Smooth muscle cell (in vitro differentiated cells): ENCODE measurements around the gene CUL3. TPM values are rescaled to one million over a fixed set of nuclear protein-coding genes. Genes with fewer than 3 reads are reported as not detected.

Experiments used
- DNase-seq: peaks from one replicate; lab custom pipeline; 2025; ENCODE audit not compliant: unreplicated experiment; lab: John Stamatoyannopoulos, UW
- H2AFZ ChIP-seq: fragments of 200-600 bp; sonication (generic); 2 replicates; pipeline ENCODE4 v1.6.0; 2016; ENCODE audit warnings: antibody characterized with exemption, low read depth, mild to moderate bottlenecking
- H3F3A ChIP-seq: fragments of 200-600 bp; sonication (generic); 2 replicates; pipeline ENCODE4 v1.6.0; 2017; ENCODE audit warnings: antibody characterized with exemption, low read depth
- H3K27ac ChIP-seq: fragments of 200-600 bp; sonication (generic); 2 replicates; pipeline ENCODE4 v1.5.1; 2016; ENCODE audit warnings: low read depth, mild to moderate bottlenecking
- H3K27me3 ChIP-seq: fragments of 200-600 bp; sonication (generic); 2 replicates; pipeline ENCODE4 v1.6.1; 2016; ENCODE audit warnings: low read depth, mild to moderate bottlenecking
- H3K36me3 ChIP-seq: fragments of 200-600 bp; sonication (generic); 2 replicates; pipeline ENCODE4 v1.5.1; 2016; ENCODE audit warnings: low read depth
- H3K4me1 ChIP-seq: fragments of 200-600 bp; sonication (generic); 2 replicates; pipeline ENCODE4 v1.5.1; 2016; ENCODE audit warnings: low read depth
- H3K4me2 ChIP-seq: fragments of 200-600 bp; sonication (generic); 2 replicates; pipeline ENCODE4 v1.6.0; 2016; ENCODE audit warnings: mild to moderate bottlenecking
- H3K4me3 ChIP-seq: fragments of 200-600 bp; sonication (generic); 2 replicates; pipeline ENCODE4 v1.5.1; 2016; ENCODE audit warnings: mild to moderate bottlenecking
- H3K79me2 ChIP-seq: fragments of 200-600 bp; sonication (generic); 2 replicates; pipeline ENCODE4 v1.6.0; 2016; ENCODE audit warnings: low read depth, mild to moderate bottlenecking
- H3K9ac ChIP-seq: fragments of 200-600 bp; sonication (generic); 2 replicates; pipeline ENCODE4 v1.6.0; 2016; ENCODE audit warnings: low read depth
- H3K9me3 ChIP-seq: fragments of 200-600 bp; sonication (generic); replicated peaks from 2 replicates; pipeline ENCODE4 v1.5.1; 2016; ENCODE audit warnings: low read depth
- H4K20me1 ChIP-seq: fragments of 200-600 bp; sonication (generic); 2 replicates; pipeline ENCODE4 v1.6.0; 2016; ENCODE audit warnings: low read depth
- CTCF ChIP-seq: fragments of 200-600 bp; sonication (generic); IDR thresholded peaks from 2 replicates; pipeline ENCODE4 v1.5.1; 2017; ENCODE audit warnings: borderline replicate concordance, mild to moderate bottlenecking, antibody characterized with exemption; ENCODE audit not compliant: insufficient read depth, poor library complexity, severe bottlenecking
- WGBS: methylation state at CpG from one replicate; pipeline ENCODE4 v1.1.7; 2016; ENCODE audit warnings: low lambda C conversion rate; 5-methylcytosine and 5-hydroxymethylcytosine counted together
- polyA plus RNA-seq: library from polyadenylated mRNA; unstranded; fragments of >200 nt; fragmentation: Nextera tagmentation; extraction: Ambion mirVana; gene quantifications from 2 replicates; pipeline ENCODE4 v1.2.1, GENCODE V29; 2016
- total RNA-seq: library from RNA; depleted of rRNA; stranded (reverse); fragments of >200 nt; gene quantifications from 2 replicates; pipeline ENCODE4 v1.2.3, GENCODE V29; 2014

Gene CUL3
- 95.0 and 109 TPM in 2 replicates for total RNA-seq
- 63.4 and 65.8 TPM in 2 replicates for polyA plus RNA-seq

- H3K4me3 ChIP-seq = peak within 1 kb of the TSS; percentile 88
- peaks cover 40% of the 10 kb centered on the region for H4K20me1 ChIP-seq
- H3K27me3 ChIP-seq = no peaks in the 10 kb centered on the region
- peak within 1 kb of the TSS; percentile 93 for H3K4me2 ChIP-seq
- peak within 1 kb of the TSS; percentile 88 for H3K27ac ChIP-seq
- H3K9me3 ChIP-seq = no peaks in the 10 kb centered on the region
- no peaks in the 10 kb centered on the region for H3F3A ChIP-seq
- no peak for TF ChIP-seq CTCF
- H3K9ac ChIP-seq = peak within 1 kb of the TSS; percentile 97
- H3K4me1 ChIP-seq = peaks cover 15% of the 10 kb centered on the region
- under 1% methylated on average over 15 of the region's 68 CpGs for WGBS
- H3K36me3 ChIP-seq = no peaks in the 10 kb centered on the region
- peak within 1 kb of the TSS; percentile 79 for H2AFZ ChIP-seq
- DNase-seq = peak; percentile 98
- H3K79me2 ChIP-seq = peaks cover 40% of the 10 kb centered on the region
Observed at GRCh38 chr2:224585211-224586088, at the start of gene CUL3. Gene CUL3, minus strand, starts transcription at chr2:224585363. Its CDS starts 354 bp downstream, at chr2:224585009.

- no peak overlapping the region for H3K4me2 ChIP-seq
- no peaks in the 10 kb centered on the region for H3K9me3 ChIP-seq
- no peak overlapping the region for H3K27ac ChIP-seq
- H3K27me3 ChIP-seq = no peaks in the 10 kb centered on the region
- H3K4me1 ChIP-seq = no peaks in the 10 kb centered on the region
- TF ChIP-seq CTCF = no peak
- H4K20me1 ChIP-seq = no peaks in the 10 kb centered on the region
- DNase-seq = no peak
- H3K36me3 ChIP-seq = no peaks in the 10 kb centered on the region
- H3F3A ChIP-seq = no peaks in the 10 kb centered on the region
- WGBS = 76% methylated on average over 6 of the region's 6 CpGs
- H2AFZ ChIP-seq = no peak overlapping the region
- no peaks in the 10 kb centered on the region for H3K79me2 ChIP-seq
- H3K9ac ChIP-seq = no peak overlapping the region
- H3K4me3 ChIP-seq = no peak overlapping the region
Observed at GRCh38 chr2:224630659-224631550, 45.7 kb upstream of the CUL3 start.

- H3F3A ChIP-seq = no peaks in the 10 kb centered on the region
- WGBS = 70% methylated on average over 3 of the region's 3 CpGs
- no peaks in the 10 kb centered on the region for H3K27me3 ChIP-seq
- no peaks in the 10 kb centered on the region for H3K36me3 ChIP-seq
- H3K4me3 ChIP-seq = no peak overlapping the region
- H3K9me3 ChIP-seq = no peaks in the 10 kb centered on the region
- H3K4me1 ChIP-seq = no peaks in the 10 kb centered on the region
- H3K4me2 ChIP-seq = peak overlapping the region; percentile 38
- H2AFZ ChIP-seq = no peak overlapping the region
- H4K20me1 ChIP-seq = no peaks in the 10 kb centered on the region
- no peak for TF ChIP-seq CTCF
- no peaks in the 10 kb centered on the region for H3K79me2 ChIP-seq
- DNase-seq = no peak
- H3K9ac ChIP-seq = no peak overlapping the region
- H3K27ac ChIP-seq = no peak overlapping the region
Observed at GRCh38 chr2:224628416-224628815, 43.3 kb upstream of the CUL3 start.
